H4 (cell line): ENCODE results near the gene CALD1. TPM values are rescaled to one million over a fixed set of nuclear protein-coding genes. Genes with fewer than 3 reads are reported as not detected.

Experiments used
- DNase-seq: peaks from one replicate; pipeline ENCODE4 v3.0.0-alpha.2; 2015; ENCODE audit warnings: low spot score
- total RNA-seq: library from RNA; depleted of rRNA; stranded (reverse); fragments of >200 nt; shearing (Covaris generic); gene quantifications from 2 replicates; pipeline ENCODE4 v1.2.3, GENCODE V29; 2014

CALD1 gene
- total RNA-seq, 1 experiment from 2014 or later, result 195 TPM

- DNase-seq, result no peak
Measured at GRCh38 chr7:134925766-134926165, 146.3 kb downstream of the CALD1 start.

- DNase-seq, result no peak
Measured at GRCh38 chr7:134926396-134926795, 147.0 kb downstream of the CALD1 start.

DNA sequence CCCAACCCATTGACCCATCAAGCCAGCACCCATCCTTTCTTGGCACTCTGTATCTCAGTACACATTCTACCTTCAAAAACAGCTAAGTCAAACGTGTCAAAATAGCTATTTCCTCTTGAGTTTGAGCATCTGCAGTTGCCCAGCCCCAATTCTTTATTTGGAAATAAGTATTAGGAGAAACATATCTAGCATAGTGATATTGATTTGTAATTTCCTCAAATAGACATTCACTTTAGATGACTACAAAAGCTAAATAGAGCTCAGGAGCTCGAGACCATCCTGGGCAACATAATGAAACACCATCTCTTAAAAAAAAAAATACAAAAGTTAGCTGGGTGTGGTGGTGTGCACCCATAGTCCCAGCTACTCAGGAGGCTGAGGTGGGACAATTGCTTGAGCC, 147.6 kb downstream of the CALD1 start:
- no peak for DNase-seq

GRCh38 chr7:134927723-134928122, 148.3 kb downstream of the CALD1 start:
- no peak for DNase-seq

GRCh38 chr7:134928554-134928953, 149.1 kb downstream of the CALD1 start:
- no peak for DNase-seq

GRCh38 chr7:134931487-134931886, 152.1 kb downstream of the CALD1 start:
- no peak for DNase-seq

- DNase-seq, result no peak
Measured at GRCh38 chr7:134932707-134933370, 153.4 kb downstream of the CALD1 start.

DNA sequence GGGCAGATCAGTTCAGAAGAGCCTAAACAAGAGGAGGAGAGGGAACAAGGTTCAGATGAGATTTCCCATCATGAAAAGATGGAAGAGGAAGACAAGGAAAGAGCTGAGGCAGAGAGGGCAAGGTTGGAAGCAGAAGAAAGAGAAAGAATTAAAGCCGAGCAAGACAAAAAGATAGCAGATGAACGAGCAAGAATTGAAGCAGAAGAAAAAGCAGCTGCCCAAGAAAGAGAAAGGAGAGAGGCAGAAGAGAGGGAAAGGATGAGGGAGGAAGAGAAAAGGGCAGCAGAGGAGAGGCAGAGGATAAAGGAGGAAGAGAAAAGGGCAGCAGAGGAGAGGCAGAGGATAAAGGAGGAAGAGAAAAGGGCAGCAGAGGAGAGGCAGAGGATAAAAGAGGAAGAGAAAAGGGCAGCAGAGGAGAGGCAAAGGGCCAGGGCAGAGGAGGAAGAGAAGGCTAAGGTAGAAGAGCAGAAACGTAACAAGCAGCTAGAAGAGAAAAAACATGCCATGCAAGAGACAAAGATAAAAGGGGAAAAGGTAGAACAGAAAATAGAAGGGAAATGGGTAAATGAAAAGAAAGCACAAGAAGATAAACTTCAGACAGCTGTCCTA, 154.1 kb downstream of the CALD1 start:
- no peak for DNase-seq

DNA sequence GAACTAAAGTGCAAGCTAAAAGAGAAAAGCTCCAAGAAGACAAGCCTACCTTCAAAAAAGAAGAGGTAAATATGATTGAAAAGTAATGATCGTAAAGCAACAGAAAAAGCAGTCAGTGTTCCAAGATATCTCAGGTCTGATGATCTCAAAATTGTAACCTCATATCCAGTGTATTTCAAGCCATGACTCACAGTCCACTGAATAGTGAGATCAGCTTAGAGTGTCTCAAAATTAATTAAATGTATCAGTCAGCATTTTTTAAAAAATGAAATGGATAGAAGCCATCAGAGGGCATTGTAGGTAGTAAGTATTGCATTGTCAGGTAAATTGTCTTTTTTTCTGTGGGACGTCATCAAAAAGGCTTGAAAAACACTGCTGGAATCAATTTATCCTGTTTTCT, 156.3 kb downstream of the CALD1 start:
- DNase-seq, result no peak

- no peak for DNase-seq
Measured at GRCh38 chr7:134936893-134937510, 157.6 kb downstream of the CALD1 start.

GRCh38 chr7:134938141-134938540, 158.7 kb downstream of the CALD1 start:
- no peak for DNase-seq

DNA sequence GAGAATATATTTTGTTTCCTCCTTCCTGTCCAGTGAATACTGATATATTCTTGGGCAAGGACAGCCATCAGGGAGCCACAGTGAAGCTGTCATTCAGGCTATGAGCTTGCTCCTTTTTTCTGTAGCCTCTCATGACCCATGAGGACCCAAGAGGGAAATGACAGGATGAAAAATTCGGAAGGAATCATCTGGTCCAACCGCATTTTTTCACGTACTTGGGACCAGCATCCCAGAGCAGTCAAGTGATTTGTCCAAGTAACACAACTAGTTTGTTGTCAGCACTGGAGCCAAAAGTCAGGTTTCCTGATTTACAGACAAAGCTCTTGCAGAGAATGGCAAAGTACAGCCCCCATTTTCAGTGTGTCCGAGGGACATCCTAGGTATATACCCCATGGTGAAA, 159.7 kb downstream of the CALD1 start:
- DNase-seq, result no peak

DNA sequence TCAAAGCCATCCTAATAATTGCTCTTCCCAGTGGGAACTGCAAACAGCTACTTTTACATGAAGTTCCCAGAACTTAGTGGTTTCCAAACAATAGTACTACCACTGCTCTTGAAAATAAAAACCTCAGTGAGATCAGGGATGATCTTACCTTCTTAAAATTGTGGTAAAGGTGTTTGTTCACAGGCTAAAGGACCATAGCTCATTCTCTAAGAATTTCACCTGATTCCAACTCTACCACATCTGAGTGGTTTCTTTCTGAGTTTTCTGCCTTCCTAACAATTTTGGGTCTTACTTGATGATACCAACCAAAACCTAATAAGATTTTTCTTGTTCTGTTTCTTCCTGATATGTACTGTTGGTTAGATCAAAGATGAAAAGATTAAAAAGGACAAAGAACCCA, 161.3 kb downstream of the CALD1 start:
- DNase-seq, result no peak

GRCh38 chr7:134941185-134941900, 161.9 kb downstream of the CALD1 start:
- DNase-seq, result peak; percentile 57

GRCh38 chr7:134941952-134942351, 162.5 kb downstream of the CALD1 start:
- no peak for DNase-seq

DNA sequence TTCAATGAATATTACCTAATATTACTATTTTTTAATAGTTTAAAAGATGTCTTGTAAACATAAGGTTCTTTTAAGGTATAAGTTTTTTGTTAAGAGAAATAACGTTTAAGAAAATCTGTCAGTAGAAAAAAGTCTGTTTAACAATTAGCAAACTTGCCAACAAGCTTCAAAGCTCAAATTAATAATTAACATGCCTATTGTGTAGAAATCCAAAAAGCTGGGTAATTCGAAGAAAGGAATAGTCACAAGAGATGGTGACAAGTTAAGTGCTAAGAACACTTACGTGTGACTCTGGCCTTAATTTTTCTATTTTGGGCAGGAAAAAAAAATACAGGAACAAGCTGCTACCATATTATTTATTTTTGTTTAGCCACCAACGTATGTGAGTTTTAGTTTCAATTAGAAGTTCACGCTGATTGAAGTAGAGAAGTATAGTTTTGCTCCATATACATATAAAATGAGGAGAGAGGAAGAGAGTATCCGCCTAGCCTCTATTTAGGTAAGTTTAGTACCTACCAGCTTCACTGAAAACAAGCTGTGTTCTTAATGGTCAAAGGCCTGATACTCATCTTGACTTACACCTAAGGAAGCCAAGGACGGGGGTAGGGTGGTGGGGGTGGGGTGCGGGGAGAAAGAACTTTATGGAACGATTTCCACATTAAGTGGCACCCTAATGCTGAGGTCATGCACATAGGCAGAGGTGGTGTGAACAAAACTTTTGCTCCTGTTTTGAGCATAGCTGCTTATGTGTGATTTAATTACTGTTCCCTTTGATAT, 163.4 kb downstream of the CALD1 start:
- no peak for DNase-seq

GRCh38 chr7:134943785-134944400, 164.5 kb downstream of the CALD1 start:
- peak; percentile 23 for DNase-seq

DNA sequence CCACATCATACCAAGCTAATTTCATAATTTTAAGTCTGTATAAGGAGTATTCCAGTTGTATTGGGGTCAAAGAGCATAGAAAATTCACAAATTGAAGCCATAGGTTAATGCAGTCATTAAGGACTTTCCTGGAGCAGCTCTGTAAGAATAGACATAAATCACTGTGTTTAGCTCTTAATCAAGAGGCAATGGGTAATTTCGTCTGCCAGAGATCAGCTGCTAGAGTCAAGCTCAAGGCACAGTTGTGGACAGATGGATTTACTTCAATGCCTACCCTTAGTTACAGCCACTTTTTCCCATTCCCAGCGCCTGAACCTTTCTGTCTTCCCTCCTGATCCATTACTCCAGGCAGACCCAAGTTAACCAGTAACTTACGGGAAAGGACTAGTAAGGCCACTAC, 166.3 kb downstream of the CALD1 start:
- DNase-seq, result no peak

- DNase-seq, result no peak
Measured at GRCh38 chr7:134946260-134946659, 166.8 kb downstream of the CALD1 start.

GRCh38 chr7:134947329-134947728, 167.9 kb downstream of the CALD1 start:
- DNase-seq, result no peak

DNA sequence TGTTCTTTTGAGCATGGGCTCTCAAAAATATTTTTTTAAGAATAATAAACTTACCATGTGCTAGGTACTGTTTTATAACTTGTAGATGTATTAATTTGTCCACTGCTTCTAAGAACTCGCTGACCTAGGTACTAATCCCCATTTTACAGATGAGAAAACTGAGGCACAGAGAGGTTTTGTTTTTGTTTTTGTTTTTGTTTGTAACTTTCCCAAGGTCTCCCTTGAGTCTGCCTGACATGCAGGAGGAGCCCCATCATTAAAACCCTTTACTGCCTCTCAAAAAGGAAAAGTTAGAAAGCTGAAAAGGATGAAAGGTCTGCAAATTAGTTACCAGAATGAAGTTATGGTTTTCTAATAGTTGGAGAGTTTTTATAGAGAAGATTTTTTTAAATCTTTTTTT, 168.4 kb downstream of the CALD1 start:
- DNase-seq, result no peak
